Activated CD4-positive, CD25-positive, alpha-beta regulatory T cell treated with anti-CD3 and anti-CD28 coated beads, Interleukin-2, amount 50 U/mL, for 24 hours (primary cell): Measurements from ENCODE around the gene UNCX.
"Not testable (repeated sequence)": the region's sequence is repeated elsewhere in the genome, so short reads cannot be mapped to it uniquely, and the experiment has no call there.

Source experiments
- ATAC-seq, 2 donors: fragments of 150-1000 bp; cut with Tn5 transposase; one replicate each; pipeline ENCODE4 v1.10.0; 2021; ENCODE audit warnings: mild to moderate bottlenecking in 1 of 2, moderate library complexity in 1 of 2

UNCX gene

GRCh38 chr7:1259621-1260243 lies 27.1 kb downstream of the UNCX start:
- no peak for ATAC-seq

GRCh38 chr7:1260244-1260635 lies 27.6 kb downstream of the UNCX start:
- ATAC-seq, result no peak

- not testable (repeated sequence) for ATAC-seq
These were observed 28.4 kb downstream of the UNCX start for GRCh38 chr7:1261036-1261435.

- ATAC-seq, result no peak
These were observed 29.8 kb downstream of the UNCX start for GRCh38 chr7:1262441-1262840.

GRCh38 chr7:1263391-1263951 lies 30.8 kb downstream of the UNCX start:
- no peak for ATAC-seq

DNA sequence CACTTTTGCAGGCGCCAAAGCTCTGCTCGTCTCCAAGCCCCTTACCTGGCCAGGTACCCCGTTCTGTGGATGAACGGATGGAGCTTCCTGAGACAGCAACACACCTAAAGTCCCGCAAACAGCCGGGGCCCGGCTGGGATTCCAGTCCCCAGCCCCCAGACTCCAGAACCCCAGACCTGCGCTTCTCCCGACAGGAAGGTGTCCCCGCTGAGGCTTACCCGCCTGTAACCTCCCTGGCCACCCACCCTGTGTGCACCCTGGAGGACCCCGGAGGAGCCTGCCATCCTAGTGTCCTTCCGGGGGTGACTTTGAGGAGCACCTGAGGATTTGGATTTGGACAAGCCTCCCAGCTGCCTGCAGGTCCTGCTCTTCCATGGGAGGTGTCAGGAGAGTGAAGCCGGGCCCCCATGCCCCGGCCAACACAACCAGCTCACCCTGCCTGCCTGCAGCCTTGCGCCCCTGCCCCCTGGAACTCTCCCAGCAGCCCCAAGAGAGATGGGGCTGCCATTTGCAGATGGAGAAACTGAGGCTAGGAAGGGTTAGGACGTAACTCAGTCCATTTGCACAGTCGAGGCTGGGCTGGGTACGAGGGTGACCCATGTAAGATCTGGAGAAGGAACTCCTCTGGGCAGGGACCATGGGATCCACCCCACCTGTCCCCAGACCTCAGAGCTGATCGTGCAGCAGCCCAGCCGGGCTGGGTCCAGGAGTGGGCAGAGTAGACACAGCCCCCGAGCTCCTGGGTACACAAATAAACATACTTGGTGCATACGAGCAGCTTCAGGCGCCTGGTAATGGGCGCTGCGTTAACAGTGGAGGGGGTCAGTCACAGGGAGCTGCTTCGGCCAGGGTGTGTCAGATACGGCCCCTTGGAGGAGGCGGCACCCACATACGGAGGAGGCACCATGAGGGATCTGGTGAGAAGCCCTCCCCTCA lies 31.9 kb downstream of the UNCX start:
- no peak for ATAC-seq

GRCh38 chr7:1267016-1267900 lies 34.6 kb downstream of the UNCX start:
- ATAC-seq, result no peak

GRCh38 chr7:1268076-1268815 lies 35.6 kb downstream of the UNCX start:
- ATAC-seq, result no peak

DNA sequence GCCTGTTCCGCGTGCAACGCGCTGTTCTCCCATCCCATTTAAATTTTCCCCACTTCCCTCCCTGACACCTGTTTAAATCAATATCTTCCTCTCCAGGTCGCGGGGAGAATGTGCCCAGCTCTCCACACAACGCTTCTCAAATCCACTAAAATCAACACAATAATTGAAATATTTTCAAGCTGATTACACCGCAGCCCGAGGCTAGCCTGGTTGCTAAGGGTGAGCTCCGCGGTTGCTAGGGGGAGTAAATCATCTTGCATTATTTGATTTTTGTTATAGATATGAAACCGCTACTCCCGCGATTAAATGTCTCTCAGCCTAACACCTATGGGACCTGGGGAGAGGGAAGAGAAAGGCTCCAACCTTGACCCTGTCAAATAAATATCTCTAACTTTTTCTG lies 36.2 kb downstream of the UNCX start:
- no peak for ATAC-seq

DNA sequence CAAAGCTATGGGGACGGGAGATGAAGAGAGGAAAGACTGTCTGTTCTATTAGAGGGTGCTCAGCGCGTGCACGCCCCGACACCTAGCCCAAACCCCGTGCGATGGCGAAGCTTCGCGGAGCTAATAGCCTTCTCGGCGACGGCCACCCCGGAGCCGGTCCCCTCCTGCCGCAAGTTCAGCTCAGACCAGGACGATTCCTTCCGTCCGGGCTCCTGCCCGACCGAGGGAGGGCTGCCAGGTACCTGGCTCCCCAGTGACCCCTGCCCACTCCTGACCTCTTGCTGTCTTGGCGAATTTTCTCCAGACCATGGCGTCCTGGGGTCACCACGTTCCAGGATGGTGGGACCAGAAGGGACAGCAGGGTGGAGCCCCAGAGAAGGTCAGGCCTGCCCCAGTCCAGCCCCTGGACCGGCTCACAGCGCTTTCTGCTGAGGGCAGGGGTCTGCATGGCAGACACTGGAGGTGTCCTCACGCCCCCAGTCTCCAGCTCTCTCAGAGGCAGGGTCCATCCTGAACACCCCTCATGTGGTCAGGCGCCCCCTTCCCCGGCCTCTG lies 36.7 kb downstream of the UNCX start:
- no peak for ATAC-seq

- no peak for ATAC-seq
These were observed 37.5 kb downstream of the UNCX start for GRCh38 chr7:1270181-1270580.

DNA sequence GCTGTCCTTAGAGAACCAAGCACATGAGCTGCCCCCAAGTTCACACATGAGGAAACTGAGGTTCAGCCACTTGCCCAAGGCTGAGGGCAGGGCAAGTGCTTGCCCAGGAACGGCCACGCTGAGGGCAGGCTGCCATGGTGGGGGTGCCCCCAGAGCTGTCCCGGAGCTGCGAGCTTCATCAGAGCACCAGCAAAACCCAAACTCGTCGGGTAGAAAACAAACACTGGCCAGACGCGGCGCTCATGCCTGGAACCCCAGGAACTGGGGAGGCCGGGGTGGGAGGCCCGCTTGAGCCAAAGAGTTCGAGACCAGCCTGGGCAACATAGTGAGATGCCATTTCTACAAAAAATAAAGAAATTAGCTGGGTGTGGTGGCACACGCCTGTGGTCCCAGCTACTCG lies 38.4 kb downstream of the UNCX start:
- ATAC-seq, result no peak

GRCh38 chr7:1271656-1272055 lies 39.0 kb downstream of the UNCX start:
- no peak for ATAC-seq

GRCh38 chr7:1272136-1272535 lies 39.5 kb downstream of the UNCX start:
- ATAC-seq, result not testable (repeated sequence)

DNA sequence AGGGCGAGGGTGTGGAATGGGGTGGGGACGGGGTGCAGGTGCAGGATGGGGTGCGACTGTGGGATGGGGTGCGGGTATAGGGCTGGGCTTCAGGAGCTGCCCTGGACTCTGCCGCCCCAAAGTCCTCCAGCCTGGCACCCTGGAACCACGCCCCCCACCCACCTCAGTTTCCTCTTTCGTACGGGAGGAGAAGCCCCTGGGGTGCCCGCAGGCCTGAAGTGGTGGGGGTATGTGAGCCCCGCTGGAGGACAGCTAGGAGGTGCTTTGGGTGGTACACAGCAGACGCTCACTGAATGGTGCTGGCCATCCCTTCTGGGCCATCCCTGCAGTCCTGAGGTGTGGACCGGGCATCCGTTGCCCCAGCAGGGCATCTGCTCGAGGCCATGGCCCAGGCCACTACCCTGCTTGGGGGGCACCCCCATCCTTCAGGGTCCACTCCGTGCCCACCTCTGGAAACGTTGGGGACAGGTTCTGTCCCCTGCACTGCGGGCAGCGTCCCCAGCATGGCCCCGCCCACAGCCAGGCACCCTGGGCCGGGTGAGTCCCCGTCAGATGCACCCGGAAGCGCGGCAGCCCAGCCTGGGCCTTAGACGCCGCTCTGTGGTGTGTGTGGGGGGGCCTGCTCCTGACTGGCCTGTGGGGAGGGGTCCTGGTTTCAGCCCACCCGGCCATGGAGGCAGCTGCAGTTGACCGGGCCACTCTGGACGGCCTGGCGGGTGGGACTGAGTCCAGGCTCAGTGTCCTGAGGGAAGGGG lies 41.6 kb downstream of the UNCX start:
- ATAC-seq, result no peak

GRCh38 chr7:1274876-1275375 lies 42.3 kb downstream of the UNCX start:
- no peak for ATAC-seq

DNA sequence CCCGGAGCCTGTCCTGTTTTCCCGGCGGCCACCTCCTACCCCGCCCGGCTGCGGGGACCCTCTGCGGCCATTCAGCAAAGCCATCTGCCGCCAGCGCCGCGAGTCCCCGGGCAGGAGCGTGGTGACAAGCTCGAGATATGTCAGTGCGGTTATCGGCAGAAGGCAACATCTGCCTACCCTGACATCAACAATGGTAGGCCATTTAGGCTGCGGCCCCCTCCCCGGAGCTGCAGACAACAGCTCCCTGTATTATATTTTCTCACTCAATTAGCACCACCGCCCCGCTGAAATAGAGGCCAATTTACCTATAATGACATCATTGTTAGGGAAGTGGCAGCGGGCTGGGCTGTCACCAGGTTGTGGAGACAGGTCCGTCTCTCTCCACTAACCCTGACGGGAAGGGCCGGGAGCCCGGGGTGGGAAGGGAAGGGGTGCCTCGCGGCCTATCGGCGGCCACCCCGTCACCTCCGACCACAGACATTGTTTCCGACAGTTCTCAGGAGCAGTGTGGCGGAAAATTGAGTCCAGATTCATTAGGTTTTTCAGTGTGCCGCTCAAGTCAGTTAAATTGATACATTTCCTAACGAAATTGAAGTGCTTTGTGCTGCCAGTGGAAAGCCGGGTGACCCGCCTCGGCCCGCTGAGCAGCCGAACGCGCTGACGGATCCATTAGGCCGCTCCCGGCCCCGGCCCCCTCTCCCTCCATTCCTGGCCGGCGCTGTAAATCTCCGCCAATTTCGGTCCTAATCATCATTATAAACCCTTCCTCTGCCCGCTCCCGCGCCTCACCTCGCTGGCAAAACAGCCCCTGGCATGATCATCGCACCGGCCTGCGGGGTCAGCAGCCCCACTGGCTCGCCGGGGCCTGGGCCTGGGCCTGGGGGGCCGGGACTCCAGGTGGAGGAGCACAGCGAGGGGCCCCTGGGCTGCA lies 43.0 kb downstream of the UNCX start:
- ATAC-seq, result no peak

DNA sequence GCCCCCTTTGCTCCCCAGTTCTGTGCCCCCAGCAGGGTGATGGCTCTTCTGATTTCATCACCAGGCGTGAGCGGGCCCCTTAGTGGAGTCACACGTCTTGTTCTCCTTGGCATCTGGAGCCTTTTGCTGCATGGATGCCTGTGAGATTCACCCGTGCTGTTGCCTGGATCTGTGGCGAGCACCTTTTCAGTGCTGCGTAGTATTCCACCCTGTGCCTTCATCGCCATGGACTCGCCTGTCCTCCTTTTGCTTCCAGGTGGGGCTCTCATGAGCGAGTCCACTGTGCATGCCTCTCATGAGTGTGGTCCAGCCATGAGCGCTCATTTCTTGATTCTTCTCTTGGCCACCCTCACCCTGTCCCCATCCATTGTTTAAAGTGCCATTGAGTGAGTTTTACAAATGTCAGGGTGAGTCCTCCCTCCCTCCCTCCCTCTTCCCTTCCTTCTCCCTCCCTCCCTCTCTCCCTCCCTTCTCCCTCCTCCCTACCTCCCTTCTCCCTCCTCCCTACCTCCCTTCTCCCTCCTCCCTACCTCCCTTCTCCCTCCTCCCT lies 44.0 kb downstream of the UNCX start:
- ATAC-seq, result no peak

- no peak for ATAC-seq
These were observed 45.9 kb downstream of the UNCX start for GRCh38 chr7:1278543-1278942.
